KG1 (cell line): ENCODE measurements around the gene FAM81B.
"Not testable (repeated sequence)": the region's sequence is repeated elsewhere in the genome, so short reads cannot be mapped to it uniquely, and the experiment has no call there.

Experiments
- DNase-seq: peaks from one replicate; lab custom pipeline; 2025; lab: John Stamatoyannopoulos, UW

The FAM81B gene, protein sequence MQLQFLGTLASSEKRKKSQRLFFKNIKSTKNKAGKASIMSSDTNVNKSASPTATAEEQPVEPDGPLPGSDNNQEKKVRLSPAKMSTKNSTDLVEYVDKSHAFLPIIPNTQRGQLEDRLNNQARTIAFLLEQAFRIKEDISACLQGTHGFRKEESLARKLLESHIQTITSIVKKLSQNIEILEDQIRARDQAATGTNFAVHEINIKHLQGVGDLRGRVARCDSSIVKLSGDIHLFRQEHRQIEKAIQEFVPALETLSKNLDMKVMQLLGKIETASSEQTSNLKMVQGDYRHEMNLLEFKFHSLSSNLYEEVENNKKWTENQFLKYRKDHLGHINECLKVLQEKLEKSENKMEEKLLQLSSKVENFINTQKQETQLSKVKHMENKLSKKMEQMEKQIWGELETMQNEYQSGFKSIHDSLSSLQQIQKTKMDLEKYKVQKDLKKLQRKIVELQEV

DNA sequence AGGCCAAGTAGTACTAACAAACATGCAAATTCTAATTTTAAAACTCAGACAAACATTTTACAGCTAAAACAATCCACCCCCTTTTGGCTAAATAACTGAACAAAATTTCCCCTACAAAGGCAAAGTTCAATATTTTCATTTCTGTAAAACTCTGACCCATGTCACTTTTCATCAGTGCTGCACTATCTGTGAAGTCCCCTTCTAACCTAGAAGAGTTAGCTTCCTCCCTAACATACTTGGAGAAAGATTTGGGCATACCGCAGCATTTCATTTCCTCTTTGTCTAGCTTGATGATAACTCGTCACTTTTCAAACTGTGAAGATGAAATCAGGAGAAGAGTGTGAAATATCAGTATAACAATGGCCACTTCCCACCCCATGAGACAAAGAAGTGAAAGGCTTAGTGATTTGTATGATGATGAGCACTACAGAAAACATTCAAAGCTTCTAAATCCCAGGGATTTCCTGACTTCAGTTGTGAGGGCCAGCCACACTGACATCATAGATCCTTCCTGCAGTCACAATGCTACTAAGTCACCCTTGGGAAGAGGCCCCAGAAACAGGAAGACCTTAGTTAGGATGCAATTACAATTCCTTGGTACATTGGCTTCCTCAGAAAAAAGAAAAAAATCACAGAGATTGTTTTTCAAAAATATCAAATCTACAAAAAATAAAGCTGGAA lies at the start of gene FAM81B:
TSS of gene FAM81B (plus strand) at position 555 of the 681 bp plus-strand sequence. CDS start at position 579, 24 bp downstream.
- no peak for DNase-seq

DNA sequence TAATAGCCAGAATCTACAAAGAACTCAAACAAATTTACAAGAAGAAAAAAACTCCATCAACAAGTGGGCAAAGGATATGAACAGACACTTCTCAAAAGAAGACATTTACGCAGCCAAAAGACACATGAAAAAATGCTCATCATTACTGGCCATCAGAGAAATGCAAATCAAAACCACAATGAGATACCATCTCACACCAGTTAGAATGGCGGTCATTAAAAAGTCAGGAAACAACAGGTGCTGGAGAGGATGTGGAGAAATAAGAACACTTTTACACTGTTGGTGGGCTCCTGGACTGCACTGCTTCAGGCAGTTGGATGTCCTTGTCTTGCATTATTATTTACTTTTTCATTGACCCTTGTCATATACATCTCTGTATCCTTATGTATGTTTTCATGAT lies 49.7 kb upstream of the FAM81B start:
- not testable (repeated sequence) for DNase-seq

DNA sequence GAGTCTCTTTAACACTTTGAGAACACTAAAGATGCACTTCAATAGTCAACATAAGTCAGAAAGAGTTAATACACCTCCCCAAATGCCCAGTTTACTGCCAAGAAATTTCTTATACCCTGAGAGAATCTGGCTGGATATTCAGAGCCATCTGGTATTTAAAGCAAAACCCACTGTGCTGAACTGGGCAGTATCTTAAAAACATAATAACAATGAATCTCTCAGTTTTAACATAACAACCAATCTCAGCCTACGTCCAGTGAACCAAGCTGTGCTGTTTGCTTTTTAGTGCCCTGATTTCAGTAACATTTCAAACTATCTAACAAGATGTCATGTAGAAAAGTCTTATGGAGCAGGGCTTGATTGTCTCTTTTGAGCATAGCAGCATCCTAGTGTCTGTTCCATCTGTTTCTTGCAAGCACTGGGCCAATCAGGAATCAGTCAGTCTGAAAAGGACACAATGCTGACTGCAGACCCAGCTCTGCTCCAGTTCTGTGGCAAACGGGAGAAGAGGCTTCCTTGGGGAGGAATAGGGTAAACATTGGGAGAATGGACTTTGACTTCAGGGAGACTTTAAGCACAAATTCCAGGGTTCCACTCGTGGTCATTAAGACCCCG lies 43.6 kb upstream of the FAM81B start:
- DNase-seq: no peak

DNA sequence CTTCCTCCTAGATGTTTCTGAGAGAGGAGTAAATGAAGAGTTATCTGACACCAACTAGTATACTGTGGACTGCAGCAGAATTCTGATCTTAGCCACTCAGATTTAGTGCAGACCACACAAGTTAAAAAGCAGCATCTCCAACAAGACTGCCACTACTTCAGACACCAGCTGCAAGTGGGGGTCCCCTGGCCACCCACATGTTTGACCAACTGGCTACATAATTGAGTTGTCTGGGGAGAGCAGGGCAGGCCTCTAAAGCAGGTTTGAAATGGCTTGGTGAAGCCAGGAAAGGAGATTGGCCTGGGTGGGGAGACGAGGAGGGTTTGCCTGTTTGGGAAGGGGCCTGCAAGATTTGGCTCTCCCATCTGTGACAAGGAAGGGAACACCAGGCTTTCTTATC lies 40.5 kb upstream of the FAM81B start:
- DNase-seq: no peak

DNA sequence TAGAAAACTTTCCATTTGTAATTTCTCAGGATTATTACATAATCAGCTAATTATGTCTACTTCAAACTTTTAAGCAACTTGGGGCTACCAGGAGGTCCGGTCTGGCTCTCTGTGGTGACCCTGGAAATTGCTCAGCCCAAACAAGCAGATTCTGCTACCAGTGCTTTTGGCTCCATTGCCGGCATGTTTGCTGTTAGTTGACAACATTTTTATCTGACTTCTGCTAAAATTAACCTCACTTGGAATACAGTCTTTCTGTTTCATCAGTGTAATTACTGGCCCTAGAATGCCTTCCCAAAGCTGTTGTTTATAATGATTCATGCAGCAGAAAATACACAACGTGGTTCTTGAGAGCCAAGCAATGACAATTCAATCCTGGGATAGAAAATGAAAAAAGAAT lies 38.5 kb upstream of the FAM81B start:
- no peak for DNase-seq

DNA sequence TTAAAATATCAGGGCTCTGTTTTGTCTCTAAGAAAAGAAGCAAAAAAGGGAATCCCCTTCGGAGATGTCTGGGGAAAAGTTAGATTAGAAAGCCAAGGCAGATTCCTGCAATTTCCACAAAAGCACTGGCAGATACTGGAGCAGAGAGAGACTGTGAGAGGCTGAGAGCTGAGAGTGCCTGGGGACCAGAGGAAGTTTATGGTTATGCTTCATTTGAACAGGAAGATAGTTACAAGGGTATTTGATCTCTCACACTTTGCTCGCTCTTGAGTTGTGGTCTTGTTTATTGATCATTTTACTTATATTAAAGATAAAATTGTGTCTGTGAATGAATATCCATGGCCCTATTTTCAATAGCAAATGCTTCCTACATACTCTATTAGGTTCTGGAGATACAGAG lies 32.8 kb upstream of the FAM81B start:
- DNase-seq: no peak

DNA sequence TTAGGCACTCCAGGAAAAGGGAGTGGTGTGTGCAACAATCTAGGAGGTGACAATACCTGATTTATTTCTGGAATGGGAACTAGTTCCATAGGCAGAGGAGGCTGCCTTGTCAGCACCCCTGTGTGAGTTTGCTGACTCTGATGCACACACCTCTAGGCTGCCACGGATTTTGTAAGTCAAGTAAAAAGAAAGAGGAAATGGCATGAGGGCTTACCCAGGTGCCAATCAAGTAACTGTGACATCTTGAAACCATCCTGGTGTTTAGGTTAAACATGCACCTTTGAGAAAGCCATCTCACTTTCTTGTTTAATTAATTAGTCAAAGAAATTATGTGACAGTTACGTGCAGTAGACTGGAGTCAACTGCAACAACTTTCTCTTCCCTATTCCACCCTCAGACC lies 32.3 kb upstream of the FAM81B start:
- no peak for DNase-seq

DNA sequence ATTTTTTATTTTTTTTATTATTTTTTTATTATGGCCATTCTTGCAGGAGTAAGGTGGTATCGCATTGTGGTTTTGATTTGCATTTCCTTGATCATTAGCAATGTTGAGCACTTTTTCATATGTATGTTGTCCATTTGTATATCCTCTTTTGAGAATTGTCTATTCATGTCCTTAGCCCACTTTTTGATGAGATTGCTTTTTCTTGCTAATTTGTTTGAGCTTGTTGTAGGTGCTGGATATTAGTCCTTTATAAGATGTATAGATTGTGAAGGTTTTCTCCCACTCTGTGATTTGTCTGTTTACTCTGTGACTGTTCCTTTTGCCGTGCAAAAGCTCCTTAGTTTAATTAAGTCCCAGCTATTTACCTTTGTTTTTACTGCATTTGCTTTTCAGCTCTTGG lies 30.5 kb upstream of the FAM81B start:
- not testable (repeated sequence) for DNase-seq

DNA sequence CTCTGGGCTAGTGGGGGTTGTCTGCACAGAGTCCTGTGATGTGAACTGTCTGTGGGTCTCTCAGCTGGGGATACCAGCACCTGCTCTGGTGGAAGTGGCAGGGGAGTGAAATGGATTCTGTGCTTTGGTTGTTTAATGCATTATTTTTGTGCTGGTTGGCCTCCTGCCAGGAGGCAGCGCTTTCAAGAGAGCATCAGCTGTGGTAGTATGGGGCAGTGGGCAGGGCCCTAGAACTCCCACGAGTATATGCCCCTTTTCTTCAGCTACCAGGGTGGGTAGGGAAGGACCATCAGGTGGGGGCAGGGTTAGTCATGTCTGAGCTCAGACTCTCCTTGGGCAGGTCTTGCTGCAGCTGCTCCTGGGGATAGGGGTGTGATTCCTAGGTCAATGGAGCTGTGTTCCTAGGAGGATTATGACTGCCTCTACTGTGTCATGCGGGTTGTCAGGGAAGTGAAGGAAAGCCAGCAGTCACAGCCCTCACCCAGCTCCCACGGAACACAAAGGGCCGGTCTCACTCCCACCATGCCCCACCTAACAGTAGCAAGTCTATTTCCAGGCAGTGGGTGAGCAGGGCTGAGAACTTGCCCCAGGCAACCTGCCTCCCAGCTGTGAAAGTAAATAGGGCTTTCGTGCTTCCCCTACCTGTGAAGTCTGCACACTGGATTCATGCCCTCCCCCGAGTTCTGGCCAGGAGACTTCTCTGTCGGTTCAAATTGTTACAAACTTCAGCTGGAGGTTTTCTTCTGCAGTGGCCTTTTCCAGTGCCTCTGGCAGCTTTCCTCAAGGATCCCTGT lies 25.7 kb upstream of the FAM81B start:
- DNase-seq: no peak

DNA sequence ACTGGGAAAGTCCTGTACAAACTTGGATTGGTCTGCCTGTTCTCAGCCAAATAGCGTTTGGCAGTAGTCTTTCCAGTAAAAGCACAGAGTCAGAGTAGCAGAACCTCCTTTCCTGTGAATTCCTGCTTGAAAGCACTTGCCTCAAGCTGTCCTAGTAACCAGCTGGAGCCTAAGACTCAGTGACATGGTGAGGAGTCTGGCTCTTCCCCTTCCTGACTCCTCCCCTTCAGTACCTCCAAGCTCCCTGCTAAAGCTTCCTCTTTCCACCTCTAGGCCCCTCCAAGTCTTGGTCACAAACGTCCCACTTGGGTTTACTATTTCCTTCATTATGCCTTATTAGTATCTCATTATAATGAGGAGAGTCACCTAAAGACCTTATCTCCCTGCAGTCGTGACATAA lies 21.4 kb upstream of the FAM81B start:
- no peak for DNase-seq

DNA sequence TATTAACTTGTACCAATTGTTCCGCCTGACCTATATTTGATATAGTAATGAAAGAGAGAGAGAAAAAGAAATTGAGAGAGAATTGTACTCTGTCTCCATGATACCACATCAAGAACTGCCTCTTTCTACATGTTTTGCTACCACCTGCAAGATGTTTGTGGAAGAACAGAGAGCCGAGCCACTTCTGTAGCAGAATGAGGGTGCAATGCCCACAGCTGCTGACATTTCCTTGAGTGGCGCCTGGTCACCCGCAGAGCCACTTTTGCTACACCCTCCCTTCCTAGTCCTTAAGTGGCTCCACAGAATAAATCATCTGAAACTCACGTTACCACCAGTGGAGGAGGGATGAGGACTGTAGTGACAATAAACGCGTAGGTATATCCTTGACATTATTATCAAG lies 17.1 kb upstream of the FAM81B start:
- DNase-seq: no peak

DNA sequence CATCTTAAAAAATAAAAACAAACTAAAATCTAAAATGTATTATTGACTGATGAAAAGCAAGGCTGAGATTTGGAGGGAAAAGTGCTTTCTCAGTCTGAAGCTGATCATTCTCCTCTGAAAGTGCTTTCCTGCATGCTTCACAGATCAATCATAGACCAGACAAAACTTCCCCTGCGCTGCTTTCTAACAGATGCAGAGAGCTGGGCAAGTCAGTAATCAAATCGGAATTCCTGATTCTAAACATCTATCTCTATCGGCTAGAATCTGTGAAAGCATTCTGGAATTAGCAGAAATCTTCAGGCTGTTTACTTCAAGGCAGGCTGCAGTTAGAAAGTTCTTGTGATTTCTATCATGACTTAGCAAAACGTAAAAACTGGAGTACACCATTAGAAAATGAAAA lies 15.6 kb upstream of the FAM81B start:
- no peak for DNase-seq

DNA sequence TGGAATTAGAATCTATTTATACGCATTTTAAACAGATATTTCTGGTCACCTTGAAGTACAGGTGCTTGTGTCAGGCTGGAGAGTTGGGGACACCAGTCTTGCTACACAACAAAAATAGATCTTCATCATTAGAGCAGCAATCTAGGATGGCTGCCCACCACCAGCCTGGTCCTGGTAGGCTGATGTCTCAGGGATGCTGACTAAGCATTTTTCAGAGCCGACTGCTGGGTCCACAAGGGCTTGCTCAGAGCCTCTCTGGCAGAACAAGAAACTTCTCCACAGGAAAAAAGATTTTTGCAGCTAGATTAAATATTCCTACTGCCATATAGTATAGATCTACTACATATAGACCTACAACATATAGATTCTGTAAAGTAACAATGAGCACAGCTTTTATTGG lies 12.0 kb upstream of the FAM81B start:
- no peak for DNase-seq

DNA sequence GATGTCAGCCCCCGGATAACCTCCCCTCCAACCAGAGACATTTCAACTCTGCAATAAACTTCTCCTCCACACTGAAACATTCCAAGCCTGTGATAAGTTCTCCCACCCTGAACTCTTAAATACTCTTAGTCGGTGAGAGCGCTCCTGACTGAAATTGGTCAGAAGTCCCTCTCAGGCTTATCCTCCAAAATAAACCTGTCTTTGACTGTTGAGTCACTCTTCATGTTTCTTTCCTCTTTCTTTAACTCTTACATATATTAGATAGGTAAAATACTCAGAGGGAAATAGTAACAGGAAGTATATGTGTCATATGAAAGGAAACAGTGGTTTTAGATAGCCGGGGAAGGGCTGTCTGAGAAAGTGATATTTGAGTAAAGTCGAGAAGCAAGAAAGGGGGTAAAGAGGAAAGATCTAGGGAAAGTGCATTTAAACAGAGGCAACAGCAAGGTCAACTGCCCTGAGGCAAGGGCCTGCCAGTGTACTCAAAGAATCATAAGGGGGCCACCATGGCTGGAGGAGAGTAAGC lies 11.0 kb upstream of the FAM81B start:
- DNase-seq: no peak

DNA sequence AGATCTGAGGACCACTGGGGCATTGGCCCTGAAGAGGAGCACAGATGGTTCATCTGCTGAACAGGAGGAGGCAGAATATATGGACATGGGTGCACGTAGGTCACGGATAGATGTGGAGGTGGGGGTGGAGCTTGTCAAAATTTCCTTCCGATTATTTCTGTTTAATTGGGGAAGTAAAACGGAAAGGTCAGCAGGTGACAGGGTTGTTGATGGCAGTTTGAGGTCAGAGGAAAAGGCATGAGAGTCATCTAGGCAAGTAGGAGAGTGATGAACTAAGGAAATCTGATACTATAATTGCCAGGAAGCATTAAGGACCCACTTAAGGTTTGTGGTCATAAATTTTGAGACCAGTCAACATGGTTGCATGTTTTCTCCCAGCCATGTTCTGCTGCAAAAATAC lies 8.4 kb upstream of the FAM81B start:
- DNase-seq: no peak

DNA sequence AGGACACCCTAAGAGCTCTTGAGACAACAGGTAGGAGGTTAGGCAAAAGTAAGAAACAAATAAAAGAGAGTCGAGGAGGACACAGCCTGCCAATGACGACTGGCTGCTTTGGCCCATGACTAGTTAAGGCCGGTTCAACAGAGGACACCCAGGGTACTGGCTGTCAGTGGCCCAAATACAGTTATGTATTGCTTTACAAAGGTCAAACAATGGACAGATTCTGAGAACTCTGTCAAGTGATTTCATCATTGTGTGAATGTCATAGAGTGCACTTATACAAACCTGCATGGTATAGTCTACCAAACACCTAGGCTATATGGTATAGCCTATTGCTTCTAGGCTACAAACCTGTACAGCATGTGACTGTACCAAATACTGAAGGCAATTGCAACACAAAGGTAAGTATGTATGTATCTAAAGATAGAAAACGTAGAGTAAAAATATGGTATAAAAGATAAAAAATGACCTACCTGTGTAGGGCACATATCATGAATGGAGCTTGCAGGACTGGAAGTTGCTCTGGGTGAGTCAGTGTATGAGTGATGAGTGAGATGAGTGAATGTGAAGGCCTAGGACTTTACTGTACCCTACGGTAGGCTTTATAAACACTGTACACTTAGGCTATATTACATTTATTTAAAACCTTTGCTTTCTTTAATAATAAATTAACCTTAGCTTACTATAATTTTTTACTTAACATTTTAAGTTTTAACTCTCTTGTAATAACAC lies 6.5 kb upstream of the FAM81B start:
- no peak for DNase-seq

DNA sequence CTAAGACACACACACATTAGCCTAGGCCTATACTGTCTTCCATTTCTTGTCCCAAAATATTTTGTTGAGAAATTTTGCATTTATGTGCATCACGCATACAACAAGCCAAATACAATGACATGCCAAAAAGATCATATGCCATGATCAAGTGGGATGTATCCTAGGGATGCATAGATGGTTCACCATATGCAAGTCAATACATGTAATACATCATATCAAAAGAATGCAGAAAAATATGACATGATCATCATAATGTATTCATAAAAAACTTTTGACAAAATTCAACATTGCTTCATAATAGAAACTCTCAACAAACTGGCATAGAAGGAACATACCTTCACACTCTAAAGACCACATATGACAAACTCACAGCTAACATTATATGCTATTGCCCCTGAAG lies 5.8 kb upstream of the FAM81B start:
- DNase-seq: no peak

DNA sequence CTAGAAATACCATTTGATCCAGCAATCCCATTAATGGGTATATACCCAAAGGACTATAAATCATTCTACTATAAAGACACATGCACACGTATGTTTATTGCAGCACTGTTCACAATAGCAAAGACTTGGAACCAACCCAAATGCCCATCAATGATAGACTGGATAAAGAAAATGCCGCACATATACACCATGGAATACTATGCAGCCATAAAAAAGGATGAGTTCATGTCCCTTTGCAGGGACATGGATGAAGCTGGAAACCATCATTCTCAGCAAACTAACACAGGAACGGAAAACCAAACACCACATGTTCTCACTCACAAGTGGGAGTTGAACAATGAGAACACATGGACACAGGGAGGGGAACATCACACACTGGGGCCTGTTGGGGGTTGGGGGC lies 799 bp downstream of the FAM81B start:
- not testable (repeated sequence) for DNase-seq

DNA sequence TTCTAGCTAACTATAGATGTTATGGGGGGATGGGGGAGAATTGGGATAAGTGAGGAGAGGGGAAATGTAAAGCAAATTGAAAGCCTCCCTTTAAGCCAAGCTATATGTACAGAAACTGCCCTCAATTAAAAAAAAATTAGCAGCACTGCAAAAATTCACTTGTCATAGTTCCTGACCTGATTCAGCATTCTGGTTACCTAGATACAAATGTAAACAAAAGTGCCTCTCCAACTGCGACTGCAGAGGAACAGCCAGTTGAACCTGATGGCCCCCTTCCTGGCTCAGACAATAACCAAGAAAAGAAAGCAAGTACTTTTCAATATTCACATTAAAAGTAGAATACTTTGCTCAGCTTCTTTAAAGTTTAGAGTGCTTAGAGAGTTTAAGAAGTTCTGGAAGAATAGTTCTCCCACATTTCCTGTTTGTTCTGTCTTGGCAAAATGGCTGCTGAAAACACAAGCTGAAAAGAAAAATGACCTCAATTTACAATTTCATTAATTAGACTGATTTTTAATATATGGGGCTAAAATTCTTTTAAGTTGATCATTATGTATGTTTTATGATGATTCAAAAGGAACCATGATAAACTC lies 1.5 kb downstream of the FAM81B start:
- DNase-seq: no peak

DNA sequence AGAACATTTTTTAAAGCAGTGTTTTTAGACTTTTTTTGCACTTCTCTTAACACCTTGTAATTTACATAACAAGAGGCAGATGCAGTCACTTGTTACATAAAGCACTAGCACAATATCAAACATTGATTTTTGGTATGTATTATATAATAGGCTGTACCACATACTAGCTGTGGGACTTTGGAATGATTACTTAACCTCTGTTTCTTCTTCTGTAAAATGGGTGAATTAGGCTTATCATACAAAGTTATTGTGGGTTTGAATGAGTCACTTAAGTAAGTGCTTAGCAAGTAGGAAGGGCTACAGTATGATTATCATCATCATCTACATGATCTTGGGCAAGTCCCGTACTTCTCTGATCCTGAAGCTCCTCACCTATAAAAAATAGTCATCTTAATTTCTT lies 2.1 kb downstream of the FAM81B start:
- no peak for DNase-seq

DNA sequence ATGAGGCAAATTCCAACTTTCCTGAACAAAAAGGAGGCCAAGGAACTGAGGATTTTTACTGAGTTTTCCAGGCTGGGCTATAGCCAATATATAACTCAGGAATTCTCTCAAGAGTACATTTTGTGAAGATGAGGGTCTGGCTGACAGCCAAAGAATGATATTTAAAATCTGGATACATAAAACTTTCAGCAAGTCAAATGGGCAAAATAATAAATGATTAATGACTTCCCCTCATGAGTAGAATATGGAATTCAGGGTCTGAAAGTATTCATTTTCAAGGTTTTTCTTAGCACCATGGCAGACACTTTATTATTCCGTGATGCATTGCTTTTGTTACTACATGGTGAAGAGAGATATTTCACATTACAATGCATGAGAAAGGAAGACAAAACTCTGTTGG lies 7.8 kb downstream of the FAM81B start:
- no peak for DNase-seq
